Neural cell (in vitro differentiated cells): Measurements from ENCODE around the gene PRB3. TPM values are rescaled to one million over a fixed set of nuclear protein-coding genes. Genes with fewer than 3 reads are reported as not detected.

Experiments used
- H2AFZ ChIP-seq: fragments of 200-600, 300-800 bp; sonication (generic), shearing (Covaris generic); 2 replicates; pipeline ENCODE4 v1.6.0; 2014; ENCODE audit warnings: low read depth, mild to moderate bottlenecking, antibody characterized with exemption, low read length, moderate library complexity
- H3F3A ChIP-seq: fragments of 200-600 bp; shearing (Covaris generic); 2 replicates; pipeline ENCODE4 v1.6.1; 2016; ENCODE audit warnings: mild to moderate bottlenecking, moderate library complexity, mixed read lengths, antibody characterized with exemption, low read length; ENCODE audit not compliant: insufficient read depth, poor library complexity, severe bottlenecking
- H3K27ac ChIP-seq: fragments of 200-600, 300-800 bp; sonication (generic), shearing (Covaris generic); 2 replicates; pipeline ENCODE4 v1.5.1; 2014; ENCODE audit warnings: mild to moderate bottlenecking, low read length, moderate library complexity
- H3K27me3 ChIP-seq: fragments of 300-800, 200-600 bp; sonication (generic), shearing (Covaris generic); 2 replicates; pipeline ENCODE4 v1.6.0; 2014; ENCODE audit warnings: mild to moderate bottlenecking, low read depth, low read length, moderate library complexity; ENCODE audit not compliant: insufficient read depth
- H3K36me3 ChIP-seq: fragments of 300-800, 200-600 bp; sonication (generic), shearing (Covaris generic); 2 replicates; pipeline ENCODE4 v1.5.1; 2014; ENCODE audit warnings: mild to moderate bottlenecking, antibody characterized with exemption, low read length, moderate library complexity; ENCODE audit not compliant: insufficient read depth
- H3K4me2 ChIP-seq: fragments of 300-800, 200-600 bp; sonication (generic), shearing (Covaris generic); 2 replicates; pipeline ENCODE4 v1.6.0; 2014; ENCODE audit warnings: mild to moderate bottlenecking, low read length
- H3K4me3 ChIP-seq: fragments of 300-800, 200-600 bp; sonication (generic), shearing (Covaris generic); 2 replicates; pipeline ENCODE4 v1.5.1; 2014; ENCODE audit warnings: mild to moderate bottlenecking, low read length, moderate library complexity
- H3K79me2 ChIP-seq: fragments of 200-600 bp; shearing (Covaris generic); replicated peaks from 2 replicates; pipeline ENCODE4 v1.6.0; 2014; ENCODE audit warnings: mild to moderate bottlenecking, low read length, moderate library complexity; ENCODE audit not compliant: insufficient read depth
- H3K9ac ChIP-seq: fragments of 300-800, 200-600 bp; sonication (generic), shearing (Covaris generic); 2 replicates; pipeline ENCODE4 v1.6.1; 2016; ENCODE audit warnings: mild to moderate bottlenecking, low read length, mixed read lengths
- H3K9me2 ChIP-seq: fragments of 200-600 bp; shearing (Covaris generic); 2 replicates; pipeline ENCODE4 v1.6.1; 2016; ENCODE audit warnings: mild to moderate bottlenecking, low read length, mixed read lengths; ENCODE audit not compliant: insufficient read depth
- H3K9me3 ChIP-seq: fragments of 200-600, 300-800 bp; sonication (generic), shearing (Covaris generic); 2 replicates; pipeline ENCODE4 v1.6.1; 2016; ENCODE audit warnings: mild to moderate bottlenecking, mixed run types, low read length, moderate library complexity, mixed read lengths
- H4K20me1 ChIP-seq: fragments of 200-600 bp; shearing (Covaris generic); 2 replicates; pipeline ENCODE4 v1.6.1; 2016; ENCODE audit warnings: mild to moderate bottlenecking, mixed run types; ENCODE audit not compliant: insufficient read depth
- EP300 ChIP-seq: fragments of 450-650 bp; conservative IDR thresholded peaks from 2 replicates; pipeline ENCODE4 v1.6.1; 2014; ENCODE audit warnings: antibody characterized with exemption, mild to moderate bottlenecking, moderate library complexity; ENCODE audit not compliant: poor library complexity, severe bottlenecking
- EZH2 ChIP-seq: fragments of 200-600, 300-800 bp; shearing (Covaris generic), sonication (generic); IDR thresholded peaks from 2 replicates; pipeline ENCODE4 v1.6.1; 2014; ENCODE audit warnings: antibody characterized with exemption, low read length, borderline replicate concordance, mild to moderate bottlenecking; ENCODE audit not compliant: insufficient read depth, poor library complexity, severe bottlenecking
- MXI1 ChIP-seq: fragments of 450-650 bp; conservative IDR thresholded peaks from 2 replicates; pipeline ENCODE4 v1.6.1; 2014; ENCODE audit warnings: antibody characterized with exemption, mild to moderate bottlenecking; ENCODE audit not compliant: poor library complexity, severe bottlenecking
- POLR2AphosphoS5 ChIP-seq: IDR thresholded peaks from 2 replicates; pipeline ENCODE4 v1.6.1; 2012
- RAD21 ChIP-seq: fragments of 450-650 bp; conservative IDR thresholded peaks from 2 replicates; pipeline ENCODE4 v1.6.1; 2014; ENCODE audit warnings: antibody characterized with exemption, mild to moderate bottlenecking, moderate library complexity
- REST ChIP-seq: IDR thresholded peaks from 2 replicates; pipeline ENCODE4 v1.6.1; 2012; ENCODE audit warnings: borderline replicate concordance
- SMC3 ChIP-seq: fragments of 450-650 bp; conservative IDR thresholded peaks from 2 replicates; pipeline ENCODE4 v1.6.1; 2014; ENCODE audit warnings: antibody characterized with exemption, mild to moderate bottlenecking, moderate library complexity; ENCODE audit not compliant: poor library complexity
- TAF1 ChIP-seq: IDR thresholded peaks from 2 replicates; pipeline ENCODE4 v1.6.1; 2012; ENCODE audit warnings: low read depth
- polyA plus RNA-seq: library from polyadenylated mRNA; depleted of rRNA; stranded (reverse); fragments of >200 nt; gene quantifications from 2 replicates; pipeline ENCODE4 v1.2.3, GENCODE V29; 2014
- TF ChIP-seq, protein P1 (sequence below): fragments of 450-650 bp; IDR thresholded peaks from 2 replicates; pipeline ENCODE4 v1.5.1; 2014; ENCODE audit warnings: antibody characterized with exemption, mild to moderate bottlenecking, moderate library complexity; ENCODE audit not compliant: poor library complexity, severe bottlenecking

PRB3 gene
- polyA plus RNA-seq, 1 donor from 2014 or later = not detected

DNA sequence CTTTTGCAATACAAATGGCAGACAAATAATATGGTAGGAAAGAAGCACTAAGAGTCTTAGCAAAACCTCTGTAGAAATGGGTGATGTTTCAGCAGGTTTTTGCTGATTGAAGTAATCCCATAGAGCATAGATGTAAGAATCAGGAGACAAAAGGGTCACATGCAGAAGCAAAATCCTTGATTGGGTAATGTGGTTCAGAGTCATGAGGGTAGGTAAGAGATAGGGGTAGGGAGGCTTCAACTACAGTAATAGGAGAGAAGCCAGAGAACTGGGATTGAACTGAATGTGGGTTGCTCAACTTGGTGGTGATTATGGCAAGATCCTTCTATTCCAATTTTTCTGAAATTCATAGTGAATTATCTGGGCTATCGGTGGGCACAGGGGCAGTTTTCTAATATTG lies 5.0 kb downstream of the PRB3 start:
- TF ChIP-seq EP300 (no peak), REST (no peak), SMC3 (no peak), MXI1 (no peak), EZH2 (no peak), TAF1 (no peak), POLR2AphosphoS5 (no peak), RAD21 (no peak)
- TF ChIP-seq, protein P1, sequence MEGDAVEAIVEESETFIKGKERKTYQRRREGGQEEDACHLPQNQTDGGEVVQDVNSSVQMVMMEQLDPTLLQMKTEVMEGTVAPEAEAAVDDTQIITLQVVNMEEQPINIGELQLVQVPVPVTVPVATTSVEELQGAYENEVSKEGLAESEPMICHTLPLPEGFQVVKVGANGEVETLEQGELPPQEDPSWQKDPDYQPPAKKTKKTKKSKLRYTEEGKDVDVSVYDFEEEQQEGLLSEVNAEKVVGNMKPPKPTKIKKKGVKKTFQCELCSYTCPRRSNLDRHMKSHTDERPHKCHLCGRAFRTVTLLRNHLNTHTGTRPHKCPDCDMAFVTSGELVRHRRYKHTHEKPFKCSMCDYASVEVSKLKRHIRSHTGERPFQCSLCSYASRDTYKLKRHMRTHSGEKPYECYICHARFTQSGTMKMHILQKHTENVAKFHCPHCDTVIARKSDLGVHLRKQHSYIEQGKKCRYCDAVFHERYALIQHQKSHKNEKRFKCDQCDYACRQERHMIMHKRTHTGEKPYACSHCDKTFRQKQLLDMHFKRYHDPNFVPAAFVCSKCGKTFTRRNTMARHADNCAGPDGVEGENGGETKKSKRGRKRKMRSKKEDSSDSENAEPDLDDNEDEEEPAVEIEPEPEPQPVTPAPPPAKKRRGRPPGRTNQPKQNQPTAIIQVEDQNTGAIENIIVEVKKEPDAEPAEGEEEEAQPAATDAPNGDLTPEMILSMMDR = no peak
- Histone ChIP-seq H3K36me3 (no peaks in the 10 kb centered on the region), H3K9ac (no peak overlapping the region), H3K27me3 (no peaks in the 10 kb centered on the region), H3F3A (no peaks in the 10 kb centered on the region), H2AFZ (no peak overlapping the region), H3K27ac (no peak overlapping the region), H3K4me3 (no peak overlapping the region), H4K20me1 (no peaks in the 10 kb centered on the region), H3K4me2 (no peak overlapping the region), H3K9me2 (no peaks in the 10 kb centered on the region), H3K9me3 (no peaks in the 10 kb centered on the region), H3K79me2 (no peaks in the 10 kb centered on the region)

DNA sequence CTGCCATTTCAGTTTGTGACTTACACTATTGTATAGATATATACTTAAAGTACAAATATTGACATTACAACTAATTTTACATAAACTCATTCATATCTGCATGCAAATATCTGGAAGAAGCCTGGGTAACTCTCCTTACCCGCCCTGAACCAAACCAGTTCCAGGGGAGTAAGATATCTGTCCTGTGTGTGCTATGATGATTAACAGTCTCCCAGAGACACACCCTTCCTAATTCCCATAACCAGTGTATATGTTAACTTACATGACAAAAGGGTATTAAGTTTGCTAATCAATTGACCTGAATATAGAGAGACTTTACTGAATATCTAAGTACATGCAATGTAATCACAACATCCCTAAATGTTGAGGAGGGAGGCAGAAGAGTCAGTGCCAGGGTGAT lies 23.0 kb downstream of the PRB3 start:
- Histone ChIP-seq H2AFZ (no peak overlapping the region), H3F3A (no peaks in the 10 kb centered on the region), H3K9me3 (no peaks in the 10 kb centered on the region), H4K20me1 (no peaks in the 10 kb centered on the region), H3K27me3 (no peaks in the 10 kb centered on the region), H3K79me2 (no peaks in the 10 kb centered on the region), H3K9ac (no peak overlapping the region), H3K9me2 (no peaks in the 10 kb centered on the region), H3K4me2 (no peak overlapping the region), H3K4me3 (no peak overlapping the region), H3K36me3 (no peaks in the 10 kb centered on the region), H3K27ac (no peak overlapping the region)
- TF ChIP-seq SMC3 = no peak
- TF ChIP-seq EP300 = no peak
- TF ChIP-seq REST = no peak
- TF ChIP-seq EZH2 = no peak
- TF ChIP-seq, protein P1 = no peak
- TF ChIP-seq TAF1 = no peak
